CD4-positive, CD25-positive, alpha-beta regulatory T cell (primary cell): ENCODE results near the gene TERF2IP. TPM values are rescaled to one million over a fixed set of nuclear protein-coding genes. Genes with fewer than 3 reads are reported as not detected.

Experiments used
- ATAC-seq, 2 donors: fragments of 150-1000 bp; cut with Tn5 transposase; one replicate each; pipeline ENCODE4 v1.10.0; 2021; ENCODE audit warnings: low read depth in 2 of 2, moderate number of reproducible peaks in 2 of 2, moderate library complexity in 1 of 2
- DNase-seq, 3 donors: peaks; one replicate each; pipeline versions ENCODE4 v3.0.0 to v3.0.0-alpha.2; 2012 to 2022; ENCODE audit warnings: mixed read lengths in 1 of 3
- H3K27ac ChIP-seq: one replicate; pipeline ENCODE4 v1.7.0; 2013; ENCODE audit warnings: mild to moderate bottlenecking, low read length; ENCODE audit not compliant: insufficient read depth, poor library complexity, severe bottlenecking
- H3K27me3 ChIP-seq: one replicate; pipeline ENCODE4 v1.7.0; 2013; ENCODE audit warnings: low read length; ENCODE audit not compliant: control insufficient read depth, insufficient read depth
- H3K36me3 ChIP-seq: one replicate; pipeline ENCODE4 v1.7.0; 2013; ENCODE audit warnings: mild to moderate bottlenecking, low read length, moderate library complexity; ENCODE audit not compliant: control insufficient read depth, insufficient read depth
- H3K4me1 ChIP-seq: 2 replicates; pipeline ENCODE4 v1.7.0; 2013; ENCODE audit warnings: mild to moderate bottlenecking, low read length; ENCODE audit not compliant: insufficient read depth, control insufficient read depth, poor library complexity, severe bottlenecking
- H3K4me3 ChIP-seq: one replicate; pipeline ENCODE4 v1.7.0; 2013; ENCODE audit warnings: low read depth, mild to moderate bottlenecking, low read length, moderate library complexity
- H3K9me3 ChIP-seq, 2 experiments: 1 replicate in 1 of 2; 2 replicates in 1 of 2; pipeline ENCODE4 v1.7.0; 2013; ENCODE audit warnings: low read length in 2 of 2, mild to moderate bottlenecking in 1 of 2, moderate library complexity in 1 of 2; ENCODE audit not compliant: control insufficient read depth in 2 of 2
- H3K27ac Mint-ChIP-seq, 3 donors: one replicate each; pipeline ENCODE4 v1.8.0; 2020 to 2022; ENCODE audit warnings: mild to moderate bottlenecking in 3 of 3, mixed read lengths in 3 of 3, moderate library complexity in 2 of 3
- H3K27me3 Mint-ChIP-seq: one replicate; pipeline ENCODE4 v1.8.0; 2022; ENCODE audit warnings: mild to moderate bottlenecking, mixed read lengths
- H3K36me3 Mint-ChIP-seq: one replicate; pipeline ENCODE4 v1.8.0; 2020; ENCODE audit warnings: mixed read lengths
- H3K4me1 Mint-ChIP-seq, 4 donors: one replicate each; pipeline ENCODE4 v1.8.0; 2020 to 2022; ENCODE audit warnings: mixed read lengths in 4 of 4, mild to moderate bottlenecking in 1 of 4
- H3K4me3 Mint-ChIP-seq, 4 donors: one replicate each; pipeline ENCODE4 v1.8.0; 2020 to 2022; ENCODE audit warnings: mild to moderate bottlenecking in 4 of 4, mixed read lengths in 4 of 4, moderate library complexity in 3 of 4
- H3K9me3 Mint-ChIP-seq, 7 donors: one replicate each; pipeline ENCODE4 v1.8.0; 2020 to 2022; ENCODE audit warnings: mixed read lengths in 7 of 7, mild to moderate bottlenecking in 3 of 7, moderate library complexity in 2 of 7
- polyA plus RNA-seq, 4 donors: library from polyadenylated mRNA; unstranded; fragments of 300-500 nt; fragmentation: Illumina TruSeq; gene quantifications; one replicate each; pipeline ENCODE4 v1.2.3, GENCODE V29; 2021
- total RNA-seq: library from RNA; stranded (reverse); gene quantifications from one replicate; pipeline ENCODE4 v1.2.3, GENCODE V29; 2022

The TERF2IP gene
- total and polyA plus RNA-seq, 5 donors from 2014 or later, result 133 to 204 (median 144) TPM

DNA sequence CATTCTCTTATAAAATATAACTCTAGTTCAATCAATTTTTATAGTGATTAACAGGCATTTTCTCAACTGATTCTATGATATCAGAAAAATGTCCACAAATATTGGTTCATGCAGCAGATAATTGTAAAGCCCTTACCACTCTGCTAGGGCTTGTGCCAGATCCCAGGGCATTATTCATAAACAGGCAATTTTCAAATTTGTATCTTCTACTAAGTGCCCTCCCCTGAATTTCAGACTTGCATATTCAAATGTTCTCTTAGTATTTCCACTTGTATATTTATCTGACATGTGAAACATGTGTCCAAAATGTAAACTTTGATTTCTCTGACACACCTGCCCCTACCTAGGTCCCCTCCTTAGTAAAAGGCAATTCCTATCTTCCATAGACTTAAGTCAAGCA is 19.9 kb downstream of the TERF2IP start:
- DNase-seq (no peak), ATAC-seq (no peak)
- H3K27me3 Mint-ChIP-seq, result no peaks in the 10 kb centered on the region
- Histone ChIP-seq H3K36me3 (no peaks in the 10 kb centered on the region), H3K4me1 (no peaks in the 10 kb centered on the region), H3K9me3 (no peaks in the 10 kb centered on the region), H3K4me3 (no peak overlapping the region), H3K27ac (no peak overlapping the region), H3K27me3 (no peaks in the 10 kb centered on the region)
- no peak overlapping the region for H3K4me3 Mint-ChIP-seq
- no peaks in the 10 kb centered on the region for H3K4me1 Mint-ChIP-seq
- no peak overlapping the region for H3K27ac Mint-ChIP-seq
- no peaks in the 10 kb centered on the region for H3K36me3 Mint-ChIP-seq
- H3K9me3 Mint-ChIP-seq, result no peaks in the 10 kb centered on the region

DNA sequence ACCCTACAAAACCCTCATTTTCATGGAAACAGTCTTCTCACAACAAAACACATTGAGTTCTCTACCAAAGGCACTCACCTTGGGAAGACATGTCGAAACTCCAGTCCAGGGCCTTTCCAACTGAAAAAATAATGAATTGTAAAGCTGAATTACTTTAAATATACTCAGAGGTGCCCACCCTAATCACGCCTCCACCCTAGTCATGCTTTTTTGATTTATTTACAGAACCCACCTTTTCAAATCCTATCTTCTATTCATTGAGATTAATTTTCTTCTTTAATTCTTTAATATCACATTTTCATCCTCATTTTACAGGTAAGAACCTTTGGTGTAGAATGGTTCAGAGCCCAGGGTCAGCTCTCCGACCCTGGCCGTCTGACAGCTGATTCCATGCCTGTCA is 29.3 kb downstream of the TERF2IP start, which contains the start of gene CPHXL2:
Gene CPHXL2 (minus strand): TSS at position 101 of the 400 bp plus-strand sequence. CDS start 10 bp downstream, at position 91.
- Histone ChIP-seq H3K9me3 (no peaks in the 10 kb centered on the region), H3K4me3 (no peak within 1 kb of the TSS), H3K27me3 (no peaks in the 10 kb centered on the region), H3K36me3 (no peaks in the 10 kb centered on the region), H3K27ac (no peak within 1 kb of the TSS), H3K4me1 (no peaks in the 10 kb centered on the region)
- Mint-ChIP-seq H3K36me3 (no peaks in the 10 kb centered on the region), H3K27ac (no peak within 1 kb of the TSS), H3K4me3 (no peak within 1 kb of the TSS), H3K27me3 (peaks cover 8% of the 10 kb centered on the region), H3K9me3 (no peaks in the 10 kb centered on the region), H3K4me1 (no peaks in the 10 kb centered on the region)
- no peak for DNase-seq
- ATAC-seq, result no peak

DNA sequence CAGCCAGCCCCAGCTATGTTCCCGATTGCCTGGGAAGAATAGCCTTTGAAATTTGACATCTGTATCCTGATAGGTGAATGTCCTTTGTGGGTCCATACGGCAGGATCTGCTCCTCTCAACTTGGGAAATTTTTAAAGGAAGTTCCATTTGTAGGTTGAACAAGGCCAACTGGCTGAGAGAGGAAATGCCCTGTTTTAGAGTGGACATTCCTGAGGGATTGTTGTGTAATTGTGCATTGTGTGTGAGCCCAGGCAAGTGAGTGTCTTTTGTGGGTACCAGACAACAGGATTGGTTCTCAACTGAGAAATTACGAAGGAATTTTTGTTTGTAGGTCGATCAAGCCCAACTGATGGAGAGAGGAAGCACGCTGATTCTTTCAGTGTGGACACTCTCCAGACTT is 31.8 kb downstream of the TERF2IP start:
- Histone ChIP-seq H3K4me3 (no peak overlapping the region), H3K27me3 (no peaks in the 10 kb centered on the region), H3K27ac (no peak overlapping the region), H3K4me1 (no peaks in the 10 kb centered on the region), H3K9me3 (no peaks in the 10 kb centered on the region), H3K36me3 (no peaks in the 10 kb centered on the region)
- ATAC-seq (no peak), DNase-seq (no peak)
- Mint-ChIP-seq H3K4me1 (no peaks in the 10 kb centered on the region), H3K4me3 (no peak overlapping the region), H3K27me3 (peaks cover 8% of the 10 kb centered on the region), H3K27ac (no peak overlapping the region), H3K36me3 (peaks cover 5% of the 10 kb centered on the region), H3K9me3 (peaks cover 0 to 2% (median 0%) of the 10 kb centered on the region in 7 donors)

DNA sequence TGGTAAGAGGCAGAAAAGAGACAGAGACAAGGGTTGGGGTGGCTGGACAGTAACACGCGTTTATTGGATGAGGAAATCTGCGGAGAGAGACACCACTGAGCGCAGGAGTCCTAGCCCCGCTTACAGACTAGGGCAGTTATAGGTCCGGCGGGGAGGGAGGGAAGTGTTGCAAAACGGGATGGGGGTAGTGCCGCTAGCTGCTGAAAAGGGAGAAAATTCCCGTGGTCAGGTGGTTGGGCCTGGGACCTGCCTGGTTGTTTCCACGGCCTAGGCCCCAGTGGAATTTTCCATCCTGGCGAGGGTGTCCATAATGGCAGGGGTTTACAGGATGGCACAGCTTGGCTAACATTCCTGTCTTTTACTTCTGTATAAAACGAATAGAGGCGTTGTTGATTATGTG is 34.7 kb downstream of the TERF2IP start:
- Histone ChIP-seq H3K4me1 (no peaks in the 10 kb centered on the region), H3K27me3 (no peaks in the 10 kb centered on the region), H3K4me3 (no peak overlapping the region), H3K36me3 (no peaks in the 10 kb centered on the region), H3K27ac (no peak overlapping the region), H3K9me3 (no peaks in the 10 kb centered on the region)
- Mint-ChIP-seq H3K4me1 (peaks cover 0 to 5% (median 0%) of the 10 kb centered on the region in 4 donors), H3K4me3 (no peak overlapping the region), H3K36me3 (peaks cover 5% of the 10 kb centered on the region), H3K27me3 (peaks cover 8% of the 10 kb centered on the region), H3K9me3 (peaks cover 0 to 3% (median 0%) of the 10 kb centered on the region in 7 donors), H3K27ac (no peak overlapping the region)
- no peak for ATAC-seq
- no peak for DNase-seq

DNA sequence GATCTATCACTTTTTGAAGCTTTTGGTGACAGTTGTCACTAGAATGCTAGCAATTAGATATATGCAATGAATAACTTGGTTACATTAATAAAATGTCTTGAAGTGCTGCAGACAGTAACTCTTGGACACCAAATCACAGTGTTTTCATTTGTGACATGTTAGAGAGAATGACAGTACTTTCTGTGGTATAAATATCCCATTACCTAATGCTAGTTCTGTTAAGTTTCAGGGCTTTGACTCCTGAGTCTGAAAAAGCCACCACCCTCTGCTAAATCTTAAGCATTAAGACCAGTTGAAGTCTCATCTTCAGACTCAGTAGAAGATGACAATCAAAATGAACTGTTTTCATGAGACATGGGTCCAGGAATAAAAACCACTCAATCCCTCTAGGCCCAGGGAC is 39.8 kb downstream of the TERF2IP start:
- Histone ChIP-seq H3K9me3 (no peaks in the 10 kb centered on the region), H3K36me3 (no peaks in the 10 kb centered on the region), H3K27ac (no peak overlapping the region), H3K4me1 (no peaks in the 10 kb centered on the region), H3K4me3 (no peak overlapping the region), H3K27me3 (no peaks in the 10 kb centered on the region)
- Mint-ChIP-seq H3K36me3 (peaks cover 5% of the 10 kb centered on the region), H3K4me3 (no peak overlapping the region), H3K4me1 (peaks cover 0 to 5% (median 0%) of the 10 kb centered on the region in 4 donors), H3K27me3 (no peaks in the 10 kb centered on the region), H3K9me3 (peaks cover 0 to 3% (median 1%) of the 10 kb centered on the region in 7 donors), H3K27ac (no peak overlapping the region)
- no peak for DNase-seq
- ATAC-seq, result no peak

DNA sequence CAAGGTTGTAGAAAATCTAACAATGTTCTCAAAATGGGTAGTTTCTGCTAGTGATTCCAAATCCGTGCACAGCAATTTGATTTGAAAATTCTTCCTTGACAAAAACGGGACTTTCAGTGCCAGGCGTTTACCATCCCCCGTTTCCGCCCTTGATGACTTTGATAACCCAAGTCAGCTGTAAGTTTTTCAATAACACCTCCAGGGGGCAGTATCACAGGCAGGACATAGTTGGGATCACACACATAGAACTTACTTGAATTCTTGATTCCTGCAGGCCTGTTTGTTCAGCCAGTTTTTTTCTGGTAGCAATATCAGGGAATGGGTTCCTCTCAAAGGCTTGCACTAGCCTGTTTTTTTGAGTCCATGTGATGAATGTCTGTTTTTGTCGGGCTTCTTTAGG is 48.1 kb downstream of the TERF2IP start:
- H3K27me3 ChIP-seq, result no peaks in the 10 kb centered on the region
- H3K27ac Mint-ChIP-seq, result no peak overlapping the region
- H3K36me3 ChIP-seq, result no peaks in the 10 kb centered on the region
- no peaks in the 10 kb centered on the region for H3K36me3 Mint-ChIP-seq
- no peaks in the 10 kb centered on the region for H3K4me1 ChIP-seq
- H3K9me3 ChIP-seq, result no peaks in the 10 kb centered on the region
- H3K9me3 Mint-ChIP-seq, result no peaks in the 10 kb centered on the region
- H3K27ac ChIP-seq, result no peak overlapping the region
- no peak for ATAC-seq
- H3K4me3 ChIP-seq, result no peak overlapping the region
- H3K4me1 Mint-ChIP-seq, result no peaks in the 10 kb centered on the region
- no peak overlapping the region for H3K4me3 Mint-ChIP-seq
- peaks cover 5% of the 10 kb centered on the region for H3K27me3 Mint-ChIP-seq
- DNase-seq, result peak in 1 of 3 donors; percentile 5

DNA sequence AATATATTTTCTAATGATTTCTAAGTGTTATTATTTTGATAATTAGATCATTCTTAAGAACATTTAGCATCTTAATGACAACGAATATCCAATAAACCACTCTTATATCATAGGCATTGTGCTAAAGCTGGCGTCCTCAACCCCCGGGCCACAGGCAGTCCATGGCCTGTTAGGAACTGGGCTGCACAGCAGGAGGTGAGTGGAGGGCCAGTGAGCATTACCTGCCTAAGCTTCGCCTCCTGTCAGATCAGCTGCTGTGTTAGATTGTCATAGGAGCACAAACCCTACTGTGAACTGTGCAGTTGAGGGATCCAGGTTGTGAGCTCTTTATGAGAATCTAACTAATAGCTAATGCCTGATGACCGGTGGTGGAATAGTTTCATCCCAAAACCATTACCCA is 50.0 kb downstream of the TERF2IP start:
- Histone ChIP-seq H3K9me3 (no peaks in the 10 kb centered on the region), H3K4me1 (no peaks in the 10 kb centered on the region), H3K27me3 (no peaks in the 10 kb centered on the region), H3K27ac (no peak overlapping the region), H3K36me3 (no peaks in the 10 kb centered on the region), H3K4me3 (no peak overlapping the region)
- H3K4me1 Mint-ChIP-seq, result no peaks in the 10 kb centered on the region
- no peaks in the 10 kb centered on the region for H3K9me3 Mint-ChIP-seq
- H3K27ac Mint-ChIP-seq, result no peak overlapping the region
- no peak overlapping the region for H3K4me3 Mint-ChIP-seq
- no peak for ATAC-seq
- no peaks in the 10 kb centered on the region for H3K36me3 Mint-ChIP-seq
- H3K27me3 Mint-ChIP-seq, result peaks cover 5% of the 10 kb centered on the region
- DNase-seq, result no peak

DNA sequence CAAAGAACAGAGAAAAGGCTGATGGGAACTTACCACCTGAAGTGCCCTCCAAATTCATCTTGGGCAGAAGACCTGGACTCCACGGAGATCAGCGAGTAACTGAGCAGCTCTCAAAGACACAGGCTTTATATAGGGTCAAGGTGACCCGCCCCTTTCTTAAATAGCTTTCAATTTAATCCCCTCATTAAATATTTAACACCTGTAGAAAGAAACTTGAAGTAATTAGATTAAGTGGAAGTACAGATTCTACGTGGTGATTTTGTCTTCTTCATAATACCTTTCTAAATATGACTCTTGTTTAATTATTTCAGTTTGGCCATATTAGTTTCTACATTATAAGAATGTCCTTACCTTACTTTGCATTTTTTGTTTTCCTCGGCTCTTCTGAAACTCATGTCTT is 53.8 kb downstream of the TERF2IP start, which contains the start of gene DUXB:
Gene DUXB (minus strand): TSS at position 101 of the 400 bp plus-strand sequence. CDS start 43 bp downstream, at position 58.
- Mint-ChIP-seq H3K27me3 (no peaks in the 10 kb centered on the region), H3K27ac (no peak within 1 kb of the TSS), H3K36me3 (no peaks in the 10 kb centered on the region), H3K4me1 (no peaks in the 10 kb centered on the region), H3K4me3 (no peak within 1 kb of the TSS), H3K9me3 (peaks cover 0 to 5% (median 0%) of the 10 kb centered on the region in 7 donors)
- H3K27ac ChIP-seq, result no peak within 1 kb of the TSS
- H3K9me3 ChIP-seq, result no peaks in the 10 kb centered on the region
- no peaks in the 10 kb centered on the region for H3K27me3 ChIP-seq
- ATAC-seq (no peak), DNase-seq (no peak)
- no peaks in the 10 kb centered on the region for H3K36me3 ChIP-seq
- no peak within 1 kb of the TSS for H3K4me3 ChIP-seq
- no peaks in the 10 kb centered on the region for H3K4me1 ChIP-seq
